Mesendoderm (in vitro differentiated cells): ENCODE results near the gene DDX54.
"Not testable (repeated sequence)": the region's sequence is repeated elsewhere in the genome, so short reads cannot be mapped to it uniquely, and the experiment has no call there.

Experiments
- DNase-seq: peaks from one replicate; pipeline ENCODE4 v3.0.0; 2013
- H2AK5ac ChIP-seq: 2 replicates; pipeline ENCODE4 v1.6.1; 2013; ENCODE audit warnings: low read length, inconsistent platforms
- H2BK120ac ChIP-seq: 2 replicates; pipeline ENCODE4 v1.6.1; 2013; ENCODE audit warnings: low read depth, mild to moderate bottlenecking, low read length, moderate library complexity, mixed read lengths
- H2BK15ac ChIP-seq: replicated peaks from 2 replicates; pipeline ENCODE4 v1.6.1; 2013; ENCODE audit warnings: low read depth, mild to moderate bottlenecking, moderate library complexity
- H2BK5ac ChIP-seq: 2 replicates; pipeline ENCODE4 v1.6.1; 2013; ENCODE audit warnings: low read length, inconsistent platforms
- H3K18ac ChIP-seq: 2 replicates; pipeline ENCODE4 v1.6.1; 2013; ENCODE audit warnings: mild to moderate bottlenecking, low read length, mixed read lengths
- H3K23ac ChIP-seq: one replicate; pipeline ENCODE4 v1.6.1; 2013; ENCODE audit warnings: low read length
- H3K27ac ChIP-seq: 2 replicates; pipeline ENCODE4 v1.5.1; 2013; ENCODE audit warnings: low read depth, mild to moderate bottlenecking, inconsistent platforms, low read length, moderate library complexity
- H3K27me3 ChIP-seq: 2 replicates; pipeline ENCODE4 v1.6.1; 2013; ENCODE audit warnings: low read length, control low read depth, mild to moderate bottlenecking, inconsistent platforms; ENCODE audit not compliant: insufficient read depth, poor library complexity
- H3K36me3 ChIP-seq: 2 replicates; pipeline ENCODE4 v1.6.1; 2013; ENCODE audit warnings: low read length, inconsistent platforms; ENCODE audit not compliant: control insufficient read depth, insufficient read depth
- H3K4ac ChIP-seq: one replicate; pipeline ENCODE4 v1.6.1; 2013; ENCODE audit warnings: low read depth, mild to moderate bottlenecking, low read length, moderate library complexity
- H3K4me1 ChIP-seq: 2 replicates; pipeline ENCODE4 v1.6.1; 2013; ENCODE audit warnings: low read depth, low read length, inconsistent platforms; ENCODE audit not compliant: control insufficient read depth
- H3K4me2 ChIP-seq: 2 replicates; pipeline ENCODE4 v1.6.1; 2013; ENCODE audit warnings: low read length
- H3K4me3 ChIP-seq: 2 replicates; pipeline ENCODE4 v1.5.1; 2013; ENCODE audit warnings: mild to moderate bottlenecking, low read length
- H3K56ac ChIP-seq: one replicate; pipeline ENCODE4 v1.6.1; 2013; ENCODE audit warnings: low read length
- H3K79me1 ChIP-seq: 2 replicates; pipeline ENCODE4 v1.6.1; 2013; ENCODE audit warnings: low read length, inconsistent platforms
- H3K79me2 ChIP-seq: 2 replicates; pipeline ENCODE4 v1.6.1; 2013; ENCODE audit warnings: mild to moderate bottlenecking, low read length; ENCODE audit not compliant: control insufficient read depth, insufficient read depth
- H3K9ac ChIP-seq: 2 replicates; pipeline ENCODE4 v1.6.1; 2013; ENCODE audit warnings: low read length, inconsistent platforms
- H4K5ac ChIP-seq: one replicate; pipeline ENCODE4 v1.6.1; 2013; ENCODE audit warnings: low read length
- H4K8ac ChIP-seq: one replicate; pipeline ENCODE4 v1.6.1; 2013; ENCODE audit warnings: low read depth, mild to moderate bottlenecking, control low read depth, low read length, moderate library complexity
- WGBS: extraction: QIAGEN DNeasy Blood & Tissue Kit; methylation state at CpG from one replicate; pipeline ENCODE4 v1.1.7; 2013; ENCODE audit warnings: low lambda C conversion rate, missing lambda C conversion rate; ENCODE audit not compliant: insufficient coverage; ENCODE audit errors: extremely low coverage; 5-methylcytosine and 5-hydroxymethylcytosine counted together

DDX54 gene

GRCh38 chr12:113207613-113208040 lies 22.3 kb upstream of the DDX54 start:
- DNase-seq, result no peak
- no CpG with 5 or more reads among the region's 6 CpGs for WGBS
- H2AK5ac ChIP-seq, result no peak overlapping the region

GRCh38 chr12:113206802-113207201 lies 21.5 kb upstream of the DDX54 start:
- H3K9ac ChIP-seq, H3K27ac ChIP-seq, H4K8ac ChIP-seq, H3K79me2 ChIP-seq, H3K4me1 ChIP-seq, H3K4me3 ChIP-seq, H2BK5ac ChIP-seq, H3K27me3 ChIP-seq, H3K4ac ChIP-seq, H3K18ac ChIP-seq, DNase-seq, H3K79me1 ChIP-seq, H3K56ac ChIP-seq, H2AK5ac ChIP-seq, H4K5ac ChIP-seq, H3K23ac ChIP-seq, H2BK15ac ChIP-seq, H3K36me3 ChIP-seq, H3K4me2 ChIP-seq, H2BK120ac ChIP-seq: not testable (repeated sequence)
- WGBS, result no CpG with 5 or more reads among the region's 5 CpGs

More at GRCh38 chr12:113207613-113208040, 22.3 kb upstream of the DDX54 start:
- H3K4ac ChIP-seq, result no peak overlapping the region
- no peak overlapping the region for H3K9ac ChIP-seq
- no peak overlapping the region for H2BK15ac ChIP-seq
- H3K36me3 ChIP-seq, result no peaks in the 10 kb centered on the region
- no peak overlapping the region for H2BK120ac ChIP-seq
- H4K8ac ChIP-seq, result no peak overlapping the region
- no peak overlapping the region for H2BK5ac ChIP-seq
- H3K4me3 ChIP-seq, result no peak overlapping the region
- H3K79me2 ChIP-seq, result no peaks in the 10 kb centered on the region
- H3K56ac ChIP-seq, result no peak overlapping the region
- H3K23ac ChIP-seq, result no peak overlapping the region
- no peak overlapping the region for H4K5ac ChIP-seq
- no peak overlapping the region for H3K18ac ChIP-seq
- H3K4me2 ChIP-seq, result no peak overlapping the region
- H3K27ac ChIP-seq, result no peak overlapping the region
- H3K27me3 ChIP-seq, result no peaks in the 10 kb centered on the region
- peaks cover 3% of the 10 kb centered on the region for H3K4me1 ChIP-seq
- H3K79me1 ChIP-seq, result no peaks in the 10 kb centered on the region

GRCh38 chr12:113204804-113205203 lies 19.5 kb upstream of the DDX54 start:
- Histone ChIP-seq H3K4ac (no peak overlapping the region), H4K8ac (no peak overlapping the region), H4K5ac (no peak overlapping the region), H3K23ac (no peak overlapping the region), H3K18ac (no peak overlapping the region), H2BK15ac (no peak overlapping the region), H2AK5ac (no peak overlapping the region), H3K79me2 (no peaks in the 10 kb centered on the region), H3K56ac (no peak overlapping the region), H3K36me3 (no peaks in the 10 kb centered on the region), H3K4me1 (peaks cover 3% of the 10 kb centered on the region), H3K27me3 (no peaks in the 10 kb centered on the region), H3K79me1 (no peaks in the 10 kb centered on the region), H2BK5ac (no peak overlapping the region), H3K27ac (no peak overlapping the region), H3K4me3 (no peak overlapping the region), H3K4me2 (no peak overlapping the region), H3K9ac (no peak overlapping the region), H2BK120ac (no peak overlapping the region)
- WGBS, result no CpG with 5 or more reads among the region's 3 CpGs
- DNase-seq, result no peak

GRCh38 chr12:113203852-113204760 lies 18.8 kb upstream of the DDX54 start:
- Histone ChIP-seq H3K18ac (no peak overlapping the region), H2AK5ac (no peak overlapping the region), H3K79me2 (no peaks in the 10 kb centered on the region), H3K36me3 (no peaks in the 10 kb centered on the region), H3K23ac (no peak overlapping the region), H3K79me1 (no peaks in the 10 kb centered on the region), H2BK15ac (no peak overlapping the region), H2BK5ac (no peak overlapping the region), H2BK120ac (no peak overlapping the region), H3K9ac (no peak overlapping the region), H3K27ac (no peak overlapping the region), H4K5ac (no peak overlapping the region), H3K4ac (no peak overlapping the region), H3K4me1 (peaks cover 3% of the 10 kb centered on the region), H3K27me3 (no peaks in the 10 kb centered on the region), H3K4me3 (no peak overlapping the region), H4K8ac (no peak overlapping the region), H3K4me2 (no peak overlapping the region), H3K56ac (no peak overlapping the region)
- WGBS, result no CpG with 5 or more reads among the region's 8 CpGs
- DNase-seq, result no peak

- no peak overlapping the region for H2BK5ac ChIP-seq
- H3K27ac ChIP-seq, result no peak overlapping the region
- no peak overlapping the region for H2BK120ac ChIP-seq
- no peaks in the 10 kb centered on the region for H3K36me3 ChIP-seq
- no peak overlapping the region for H4K8ac ChIP-seq
- no peak for DNase-seq
- no peak overlapping the region for H3K9ac ChIP-seq
- no peak overlapping the region for H3K18ac ChIP-seq
- no peaks in the 10 kb centered on the region for H3K79me1 ChIP-seq
- no CpG with 5 or more reads among the region's 4 CpGs for WGBS
- no peak overlapping the region for H3K56ac ChIP-seq
- H3K4me1 ChIP-seq, result no peaks in the 10 kb centered on the region
- H3K27me3 ChIP-seq, result no peaks in the 10 kb centered on the region
- H3K4ac ChIP-seq, result no peak overlapping the region
- H3K4me2 ChIP-seq, result no peak overlapping the region
- H2AK5ac ChIP-seq, result no peak overlapping the region
- no peak overlapping the region for H2BK15ac ChIP-seq
- H3K79me2 ChIP-seq, result no peaks in the 10 kb centered on the region
- H3K23ac ChIP-seq, result no peak overlapping the region
- H3K4me3 ChIP-seq, result no peak overlapping the region
- H4K5ac ChIP-seq, result no peak overlapping the region
These were observed 17.2 kb upstream of the DDX54 start for GRCh38 chr12:113202300-113203075.
